GM21737 (cell line): Measurements from ENCODE around the gene RRAGC.

Experiments
- ATAC-seq: cut with Tn5 transposase; IDR thresholded peaks from one replicate; pipeline ENCODE4 v1.9.1; 2021; ENCODE audit warnings: mild to moderate bottlenecking, moderate library complexity; ENCODE audit not compliant: unreplicated experiment

Gene RRAGC

GRCh38 chr1:38788341-38789336 lies 70.9 kb downstream of the RRAGC start:
- no peak for ATAC-seq
